Body of pancreas (tissue), 4 donors: ENCODE measurements around the gene PITPNC1. TPM values are rescaled to one million over a fixed set of nuclear protein-coding genes. Genes with fewer than 3 reads are reported as not detected.

Source experiments
- ATAC-seq: fragments of 150-250 bp; one replicate; pipeline ENCODE4 v1.9.1; 2016
- DNase-seq, 4 donors: peaks; one replicate each; pipeline ENCODE4 v3.0.0-alpha.2; 2019
- H3K27ac ChIP-seq, 4 donors: fragments of 200-600 bp; sonication (generic); 1 replicate in 3 of 4; 2 replicates in 1 of 4; pipeline versions ENCODE4 v1.5.1 to v1.6.1; 2016 to 2019; ENCODE audit warnings: mild to moderate bottlenecking in 1 of 4, mixed read lengths in 1 of 4, moderate library complexity in 1 of 4
- H3K27me3 ChIP-seq, 2 donors: fragments of 200-600 bp; sonication (generic); one replicate each; pipeline ENCODE4 v1.6.0; 2016; ENCODE audit warnings: mild to moderate bottlenecking in 1 of 2
- H3K36me3 ChIP-seq, 2 donors: fragments of 200-600 bp; sonication (generic); replicated peaks in 1 of 2; 2 replicates each; pipeline ENCODE4 v1.5.1; 2016; ENCODE audit warnings: low read depth in 2 of 2; ENCODE audit not compliant: insufficient read depth in 1 of 2
- H3K4me1 ChIP-seq: fragments of 200-600 bp; sonication (generic); one replicate; pipeline ENCODE4 v1.6.0; 2016
- H3K4me3 ChIP-seq, 2 donors: fragments of 200-600 bp; sonication (generic); 1 replicate in 1 of 2; 2 replicates in 1 of 2; pipeline ENCODE4 v1.5.1; 2016 to 2019
- H3K9me3 ChIP-seq, 3 donors: fragments of 200-600 bp; sonication (generic); 1 replicate in 2 of 3; 2 replicates in 1 of 3; pipeline ENCODE4 v1.5.1; 2016
- CTCF ChIP-seq, 7 experiments: fragments of 450-650 bp in 4 of 7; fragments of 200-600 bp in 3 of 7; sonication (generic) in 3 of 7; IDR thresholded peaks; one replicate each; pipeline ENCODE4 v1.5.1; 2016 to 2019; ENCODE audit warnings: antibody characterized with exemption in 7 of 7
- POLR2A ChIP-seq, 3 donors: fragments of 450-650 bp; IDR thresholded peaks; one replicate each; pipeline ENCODE4 v1.6.1; 2016; ENCODE audit warnings: antibody characterized with exemption in 3 of 3, mild to moderate bottlenecking in 2 of 3
- WGBS, 2 donors: methylation state at CpG; one replicate each; pipeline ENCODE4 v1.1.5; 2017; 5-methylcytosine and 5-hydroxymethylcytosine counted together
- intact Hi-C: fragments of 100-400 bp; cut with DNase I; formaldehyde crosslinking; loops from one replicate; pipeline ENCODE4 v1.15.1; 2023
- total RNA-seq, 2 donors: library from RNA; depleted of rRNA; stranded (reverse); fragments of >200 nt; gene quantifications; one replicate each; pipeline ENCODE4 v1.1.0, GENCODE V29; 2016

Gene PITPNC1
- total RNA-seq, 2 donors from 2014 or later, result 11.9 to 17.5 TPM

DNA sequence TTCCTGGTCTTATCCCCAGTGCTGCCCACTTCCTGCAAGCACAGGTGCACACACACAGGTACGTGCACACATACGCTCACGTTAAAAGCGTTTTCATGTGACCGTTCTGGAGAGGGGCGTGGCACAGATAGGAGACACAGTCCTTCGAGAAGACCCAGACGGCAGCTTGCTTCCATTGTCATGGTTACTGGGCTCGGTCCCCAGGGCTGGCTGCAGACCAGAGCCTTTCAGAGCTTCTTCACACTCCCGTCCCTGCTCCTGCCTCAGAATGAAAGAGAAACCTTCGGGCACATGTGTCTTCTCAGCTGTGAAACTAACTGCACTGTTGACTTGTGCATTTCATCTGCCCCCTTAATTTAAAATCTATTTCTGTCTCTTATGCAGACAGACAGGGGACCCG lies 154.2 kb downstream of the PITPNC1 start:
- 56 to 67% methylated on average over 12 of the region's 12 CpGs for WGBS, 2 donors
- Histone ChIP-seq H3K27me3 (no peaks in the 10 kb centered on the region), H3K9me3 (no peaks in the 10 kb centered on the region), H3K4me3 (no peak overlapping the region), H3K36me3 (no peaks in the 10 kb centered on the region), H3K4me1 (peaks cover 62% of the 10 kb centered on the region), H3K27ac (peak overlapping the region in 3 of 4 donors; percentile 88 to 93 (median 89))
- DNase-seq (peak in 3 of 4 donors; percentile 38 to 56 (median 40)), ATAC-seq (no peak)
- intact Hi-C loops, result no loop called here
- TF ChIP-seq POLR2A (IDR thresholded peaks at IDR 0.05), result no peak
- TF ChIP-seq CTCF (IDR thresholded peaks at IDR 0.05), result no peak

- WGBS, 2 donors, result 29 to 32% methylated on average over 4 to 10 of the region's 10 CpGs
- DNase-seq (peak; percentile 57 to 73 (median 72)), ATAC-seq (no peak)
- Histone ChIP-seq H3K4me3 (no peak overlapping the region), H3K27me3 (no peaks in the 10 kb centered on the region), H3K27ac (peak overlapping the region; percentile 28 to 93 (median 56)), H3K9me3 (no peaks in the 10 kb centered on the region), H3K4me1 (peaks cover 58% of the 10 kb centered on the region), H3K36me3 (no peaks in the 10 kb centered on the region)
- intact Hi-C loops, result no loop called here
- TF ChIP-seq POLR2A (IDR thresholded peaks at IDR 0.05), result no peak
- TF ChIP-seq CTCF (IDR thresholded peaks at IDR 0.05), result no peak
Measured at GRCh38 chr17:67532326-67532871, 155.3 kb downstream of the PITPNC1 start.

DNA sequence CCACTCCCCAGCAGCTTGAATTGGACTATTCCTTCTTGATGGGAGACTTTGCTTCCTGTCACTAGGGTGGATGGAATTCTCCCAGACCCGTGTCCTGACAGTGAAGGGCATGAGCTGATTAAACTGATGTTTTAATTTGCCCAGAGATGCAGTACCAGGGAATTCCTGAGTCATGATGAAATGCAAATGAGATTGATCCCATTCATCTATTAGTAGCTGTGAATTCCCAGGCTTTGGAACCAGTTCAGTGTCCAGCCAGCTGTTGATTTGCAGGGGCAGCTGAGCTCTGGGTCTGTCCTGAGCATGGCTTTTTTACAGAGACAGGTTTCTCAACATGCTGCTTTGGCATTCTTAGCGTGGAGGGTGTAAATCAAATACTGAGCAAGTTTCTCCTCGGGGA lies 157.9 kb downstream of the PITPNC1 start:
- Histone ChIP-seq H3K36me3 (no peaks in the 10 kb centered on the region), H3K27ac (peak overlapping the region in 2 of 4 donors; percentile 13 to 33), H3K9me3 (no peaks in the 10 kb centered on the region), H3K27me3 (no peaks in the 10 kb centered on the region), H3K4me1 (peaks cover 39% of the 10 kb centered on the region), H3K4me3 (no peak overlapping the region)
- no peak for ATAC-seq
- WGBS, 2 donors, result 58 to 59% methylated on average over 3 of the region's 3 CpGs
- no peak for DNase-seq
- intact Hi-C loops, result no loop called here
- TF ChIP-seq CTCF (IDR thresholded peaks at IDR 0.05), result peak in 2 of 7 experiments; percentile 16 to 21
- TF ChIP-seq POLR2A (IDR thresholded peaks at IDR 0.05), result no peak

DNA sequence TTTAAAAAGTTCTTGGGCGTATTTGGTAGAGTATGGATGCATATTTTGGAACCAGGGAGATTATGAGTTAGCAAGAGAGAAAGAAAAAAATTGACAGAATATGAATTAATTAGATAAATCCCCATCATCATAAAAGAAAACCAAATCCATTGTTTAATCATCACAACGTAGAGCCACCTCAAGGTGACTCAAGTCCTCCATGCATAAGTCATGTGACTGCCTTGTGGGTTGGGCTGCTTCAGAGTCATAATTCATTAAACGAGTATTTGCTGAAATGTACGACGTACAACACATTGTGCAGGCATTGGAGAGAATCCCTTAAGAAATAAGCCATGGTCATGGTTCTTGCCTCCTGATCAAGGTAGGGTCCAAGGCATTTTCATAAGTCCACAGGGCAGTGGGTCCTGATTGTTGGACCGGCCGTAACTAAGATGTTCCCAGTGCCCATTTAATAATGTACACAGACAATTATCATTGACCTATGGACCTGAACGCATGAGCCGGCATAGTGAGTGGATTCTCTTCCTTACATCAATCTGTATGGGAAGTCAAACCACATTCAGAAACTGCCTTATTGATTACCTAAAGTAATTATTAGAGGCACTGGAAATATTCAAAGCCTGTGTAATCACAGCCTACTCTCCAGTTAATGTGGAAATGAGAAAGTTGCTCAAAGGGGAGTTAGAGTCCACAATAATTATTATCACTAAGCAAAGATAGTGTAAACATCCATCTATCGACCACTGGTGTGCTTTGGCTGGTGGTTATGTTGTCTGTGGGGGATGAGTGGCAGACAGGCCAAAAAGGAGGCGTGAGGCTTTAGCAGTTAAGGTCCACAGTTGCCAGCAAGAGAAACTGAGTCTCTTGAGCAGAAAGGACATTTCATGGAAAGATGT lies 165.4 kb downstream of the PITPNC1 start:
- TF ChIP-seq POLR2A (IDR thresholded peaks at IDR 0.05) (no peak), CTCF (IDR thresholded peaks at IDR 0.05) (no peak)
- no peak overlapping the region for H3K4me3 ChIP-seq
- DNase-seq, result no peak
- H3K27me3 ChIP-seq, result no peaks in the 10 kb centered on the region
- WGBS, 2 donors, result 76 to 86% methylated on average over 11 of the region's 11 CpGs
- no peaks in the 10 kb centered on the region for H3K36me3 ChIP-seq
- intact Hi-C loops, result no loop called here
- ATAC-seq, result no peak
- peaks cover 17% of the 10 kb centered on the region for H3K4me1 ChIP-seq
- no peak overlapping the region for H3K27ac ChIP-seq
- H3K9me3 ChIP-seq, result no peaks in the 10 kb centered on the region
